NCI-H1048 (cell line): ENCODE results near the gene USP17L29.
"Not testable (repeated sequence)": the region's sequence is repeated elsewhere in the genome, so short reads cannot be mapped to it uniquely, and the experiment has no call there.

Experiments used
- DNase-seq: peaks from one replicate; lab custom pipeline; 2025; lab: John Stamatoyannopoulos, UW

Gene USP17L29

GRCh38 chr4:9353338-9353737, at the start of gene USP17L29:
Gene USP17L29 (plus strand): TSS chr4:9353638. CDS start chr4:9353638, 0 bp downstream.
- not testable (repeated sequence) for DNase-seq

DNA sequence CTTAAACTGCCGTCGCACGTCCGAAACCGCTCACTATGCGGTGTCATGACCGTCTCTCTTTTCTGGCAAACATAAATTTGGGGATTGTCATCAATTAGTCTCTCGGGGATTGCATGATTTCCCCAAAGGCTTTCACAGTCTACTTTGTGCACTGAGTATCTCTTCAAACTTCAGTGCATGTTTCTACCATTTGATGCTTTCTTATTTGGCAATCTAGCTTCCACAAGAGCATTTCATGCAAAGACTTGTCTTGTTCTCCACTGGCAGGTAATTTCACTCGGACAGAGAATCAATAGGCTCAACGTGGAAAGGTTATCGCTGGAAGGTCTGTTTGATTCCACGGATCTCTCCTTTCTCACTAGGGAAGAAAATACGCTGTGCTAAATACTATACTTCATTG, 29.2 kb upstream of the USP17L29 start:
- not testable (repeated sequence) for DNase-seq

GRCh38 chr4:9324865-9325264, 28.6 kb upstream of the USP17L29 start, which contains the start of gene USP17L24:
Gene USP17L24 (plus strand): TSS chr4:9325165. CDS start chr4:9325165, 0 bp downstream.
- not testable (repeated sequence) for DNase-seq

GRCh38 chr4:9329611-9330010, 23.8 kb upstream of the USP17L29 start, which contains the start of gene USP17L25:
Gene USP17L25 (plus strand): TSS chr4:9329911. CDS start chr4:9329911, 0 bp downstream.
- not testable (repeated sequence) for DNase-seq

- not testable (repeated sequence) for DNase-seq
These were observed 19.1 kb upstream of the USP17L29 start, which contains the start of gene USP17L26 for GRCh38 chr4:9334358-9334757. Gene USP17L26 (plus strand): TSS chr4:9334658. CDS start chr4:9334658, 0 bp downstream.

DNA sequence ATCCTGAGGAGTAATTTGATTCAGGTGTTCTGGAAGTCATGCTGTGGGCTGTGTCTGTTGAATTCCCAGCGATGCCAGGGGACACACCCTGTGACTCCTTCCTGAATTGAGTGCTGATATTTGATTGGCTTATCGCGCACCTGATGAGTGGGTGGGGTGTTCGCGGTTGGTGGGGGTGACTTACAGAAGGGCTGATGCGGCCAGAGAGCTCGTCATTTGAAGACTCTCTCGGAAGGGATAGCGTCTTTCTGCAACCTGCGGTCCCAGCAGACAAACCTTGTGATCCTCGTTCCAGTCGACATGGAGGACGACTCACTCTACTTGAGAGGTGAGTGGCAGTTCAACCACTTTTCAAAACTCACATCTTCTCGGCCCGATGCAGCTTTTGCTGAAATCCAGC, 14.3 kb upstream of the USP17L29 start, which contains the start of gene USP17L5:
TSS of gene USP17L5 (plus strand) at position 301 of the 400 bp plus-strand sequence. CDS start at position 301, 0 bp downstream.
- DNase-seq = not testable (repeated sequence)

DNA sequence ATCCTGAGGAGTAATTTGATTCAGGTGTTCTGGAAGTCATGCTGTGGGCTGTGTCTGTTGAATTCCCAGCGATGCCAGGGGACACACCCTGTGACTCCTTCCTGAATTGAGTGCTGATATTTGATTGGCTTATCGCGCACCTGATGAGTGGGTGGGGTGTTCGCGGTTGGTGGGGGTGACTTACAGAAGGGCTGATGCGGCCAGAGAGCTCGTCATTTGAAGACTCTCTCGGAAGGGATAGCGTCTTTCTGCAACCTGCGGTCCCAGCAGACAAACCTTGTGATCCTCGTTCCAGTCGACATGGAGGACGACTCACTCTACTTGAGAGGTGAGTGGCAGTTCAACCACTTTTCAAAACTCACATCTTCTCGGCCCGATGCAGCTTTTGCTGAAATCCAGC, 9.6 kb upstream of the USP17L29 start, which contains the start of gene USP17L27:
TSS of gene USP17L27 (plus strand) at position 301 of the 400 bp plus-strand sequence. CDS start at position 301, 0 bp downstream.
- DNase-seq = not testable (repeated sequence)

GRCh38 chr4:9348593-9348992, 4.8 kb upstream of the USP17L29 start, which contains the start of gene USP17L28:
Gene USP17L28 (plus strand): TSS chr4:9348893. CDS start chr4:9348893, 0 bp downstream.
- DNase-seq = not testable (repeated sequence)

DNA sequence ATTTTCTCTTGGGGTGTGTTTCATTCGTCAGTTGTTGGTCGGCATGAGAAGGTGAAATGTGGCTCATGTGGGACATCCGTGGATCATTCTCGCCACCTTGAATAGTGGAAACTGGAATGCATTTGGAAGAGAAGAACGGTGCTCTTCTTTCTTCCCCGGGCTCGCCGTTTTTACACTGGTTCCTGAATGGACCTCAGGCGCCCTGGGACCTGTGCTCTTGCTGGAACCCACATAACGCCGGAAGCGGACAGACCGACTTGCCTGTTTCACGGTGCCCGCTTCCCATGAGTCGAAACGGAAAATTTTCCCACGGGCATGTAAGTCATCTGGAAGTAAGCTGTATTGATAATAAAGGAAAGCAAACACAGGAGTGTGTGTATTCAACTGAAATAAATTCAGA, 2.6 kb upstream of the USP17L29 start:
- not testable (repeated sequence) for DNase-seq

GRCh38 chr4:9362829-9363228, 9.4 kb downstream of the USP17L29 start, which contains the start of gene USP17L30:
Gene USP17L30 (plus strand): TSS chr4:9363129. CDS start chr4:9363129, 0 bp downstream.
- DNase-seq = not testable (repeated sequence)

- DNase-seq = not testable (repeated sequence)
These were observed 26.4 kb downstream of the USP17L29 start for GRCh38 chr4:9379881-9380280.

DNA sequence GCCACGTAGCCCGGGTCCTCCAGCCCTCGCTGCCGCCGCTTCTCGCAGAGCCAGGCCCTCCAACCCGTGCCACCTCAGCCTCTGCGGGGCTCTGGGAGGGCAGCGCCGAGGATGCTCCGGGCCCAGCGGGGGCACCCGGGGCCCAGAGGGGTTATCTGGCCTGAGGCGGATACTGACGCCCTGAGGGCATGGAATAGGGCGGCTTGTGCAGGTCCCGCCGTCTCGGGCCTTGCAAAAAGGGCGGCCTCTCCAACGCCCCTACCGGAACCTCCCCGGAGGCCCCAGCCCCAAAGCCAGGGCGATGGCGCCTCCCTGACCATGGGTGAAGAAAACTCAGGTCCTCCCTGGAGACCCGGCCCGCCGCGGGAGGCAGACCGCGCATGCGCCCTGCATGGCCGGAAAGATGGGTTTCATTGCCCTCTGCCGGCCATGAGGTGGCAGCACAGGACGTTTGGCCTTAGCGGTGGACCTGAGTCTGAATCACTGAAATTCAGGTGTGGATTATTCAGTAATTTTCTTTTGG, 27.6 kb downstream of the USP17L29 start:
- DNase-seq = not testable (repeated sequence)

DNA sequence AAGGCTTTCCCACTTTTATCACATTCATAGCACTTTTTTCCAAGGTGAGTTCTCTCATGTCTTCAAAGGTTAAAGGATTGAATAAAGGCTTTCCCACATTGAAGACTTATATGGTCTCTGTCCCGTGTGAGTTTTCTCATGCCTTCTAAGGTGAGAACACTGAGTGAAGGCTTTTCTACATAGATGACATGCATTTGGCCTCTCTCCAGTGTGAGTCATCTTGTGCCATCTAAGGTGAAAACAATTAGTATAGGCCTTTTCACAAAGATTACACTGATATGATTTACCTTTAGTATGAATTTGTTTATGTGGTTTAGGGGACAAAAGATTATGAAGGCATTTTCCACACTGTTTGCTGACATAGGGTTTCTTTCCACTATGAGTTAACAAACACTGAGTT, 30.7 kb downstream of the USP17L29 start:
- DNase-seq = no peak

DNA sequence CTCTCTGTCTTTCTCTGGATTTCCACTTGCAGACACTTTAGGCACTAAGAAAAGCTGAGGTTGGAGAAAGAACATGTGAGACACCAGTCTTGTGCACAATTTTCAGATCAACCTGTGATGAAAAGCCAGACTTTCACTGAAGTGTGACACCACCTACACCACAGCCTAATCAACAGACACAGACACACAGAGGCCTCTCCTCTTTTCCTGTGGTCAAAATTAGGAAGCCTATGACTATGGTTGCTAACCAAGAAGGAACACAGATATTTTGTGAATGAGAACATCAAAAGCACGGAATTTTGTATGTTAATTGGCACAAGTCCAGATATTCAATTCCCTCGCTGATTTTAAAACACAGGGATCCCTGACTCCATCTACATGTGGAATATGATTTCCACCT, 35.6 kb downstream of the USP17L29 start:
- not testable (repeated sequence) for DNase-seq
